Globus pallidus (tissue), 1 donor: ENCODE measurements around the gene ZNF142.
A peak's percentile ranks its signal among the peaks of the same experiment; 100 is the strongest.

Source experiments
- DNase-seq: peaks from one replicate; pipeline ENCODE4 v3.0.0-alpha.2; 2015; ENCODE audit warnings: low spot score

ZNF142 gene

DNA sequence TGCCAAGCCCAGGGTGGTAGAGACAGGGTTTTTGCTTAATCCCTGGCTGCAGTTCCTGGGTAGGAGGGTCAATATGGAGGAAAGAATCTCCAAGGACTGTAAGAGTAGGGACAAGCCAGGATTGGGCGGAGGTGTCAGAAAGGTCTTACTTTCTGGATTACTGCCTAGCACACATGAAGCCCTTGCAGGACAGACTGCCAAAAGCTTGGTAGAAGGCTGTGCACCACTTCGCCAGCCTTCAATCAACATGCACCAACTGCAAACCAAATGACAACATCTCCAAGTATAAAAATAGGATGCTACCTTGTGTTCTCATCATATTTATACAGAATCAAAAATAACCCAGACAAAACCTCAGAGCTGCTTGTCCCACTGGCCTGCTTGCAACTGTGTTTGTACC, 3.7 kb downstream of the ZNF142 start:
- no peak for DNase-seq

DNA sequence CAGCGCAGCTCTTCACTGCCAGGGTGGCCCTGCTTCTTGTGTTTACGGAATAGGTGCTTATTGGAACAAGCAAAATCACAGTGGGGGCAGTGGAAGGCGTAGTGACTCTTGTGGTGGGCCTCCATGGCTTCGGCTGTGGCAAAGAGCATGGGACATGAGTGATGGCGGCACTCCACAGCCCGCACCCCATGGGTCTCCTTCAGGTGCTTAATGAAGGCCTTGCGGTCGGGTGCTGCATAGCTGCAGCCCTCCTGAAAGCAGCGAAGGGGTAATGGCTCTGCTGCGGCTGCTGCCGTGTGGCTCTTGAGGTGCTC, 10.7 kb downstream of the ZNF142 start:
- DNase-seq = no peak

DNA sequence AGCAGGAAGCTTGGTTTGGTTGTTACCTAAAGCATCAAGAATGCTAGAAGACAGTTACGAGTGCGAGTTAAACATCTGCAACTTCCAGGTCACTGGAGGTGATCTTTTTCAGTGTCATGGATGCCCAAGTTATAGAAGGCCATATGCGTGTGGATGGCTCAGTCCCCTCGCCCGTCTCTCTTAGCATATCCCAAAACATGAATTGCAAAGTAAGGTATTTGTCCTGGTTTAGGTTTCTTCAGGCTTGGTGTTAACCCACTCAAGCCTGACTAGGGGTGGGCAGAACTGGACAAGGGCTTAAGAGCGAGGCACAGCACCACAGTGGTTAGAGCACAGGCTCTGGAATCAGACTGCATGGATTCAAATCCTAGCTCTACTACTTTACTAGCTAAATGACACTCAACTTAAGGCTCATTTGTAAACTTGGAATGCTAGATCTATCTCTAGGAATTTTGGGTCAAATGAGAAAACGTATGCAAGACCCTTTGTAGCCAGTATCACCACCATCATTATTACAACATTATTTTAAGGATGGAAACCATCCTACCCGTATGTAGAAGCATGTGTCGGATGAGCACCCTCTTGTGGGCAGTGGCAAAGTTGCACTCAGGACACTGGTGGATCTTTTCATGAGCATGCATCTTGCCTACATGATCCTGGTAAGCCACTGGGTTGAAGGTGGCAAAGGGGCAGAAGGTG, 11.2 kb downstream of the ZNF142 start:
- DNase-seq = peak; percentile 33

DNA sequence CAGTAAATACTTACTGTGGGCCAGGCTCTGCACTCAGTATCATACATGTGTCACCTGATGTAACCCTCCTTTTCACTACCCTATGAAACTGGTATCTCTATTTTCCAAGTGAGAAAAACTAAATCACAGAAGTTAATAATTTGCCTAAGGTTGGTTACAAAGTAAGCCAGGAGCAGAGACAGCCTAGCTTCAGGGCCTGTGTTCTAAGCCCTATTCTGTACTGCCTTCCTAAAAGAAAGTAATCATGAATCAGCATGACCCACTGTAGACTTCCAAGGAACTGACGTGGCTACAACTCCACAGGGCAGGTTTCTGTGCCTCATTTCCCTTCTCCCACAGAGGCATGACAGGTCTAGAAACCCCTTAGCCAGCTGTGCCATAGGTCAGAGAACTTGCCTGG, 14.3 kb downstream of the ZNF142 start:
- no peak for DNase-seq

DNA sequence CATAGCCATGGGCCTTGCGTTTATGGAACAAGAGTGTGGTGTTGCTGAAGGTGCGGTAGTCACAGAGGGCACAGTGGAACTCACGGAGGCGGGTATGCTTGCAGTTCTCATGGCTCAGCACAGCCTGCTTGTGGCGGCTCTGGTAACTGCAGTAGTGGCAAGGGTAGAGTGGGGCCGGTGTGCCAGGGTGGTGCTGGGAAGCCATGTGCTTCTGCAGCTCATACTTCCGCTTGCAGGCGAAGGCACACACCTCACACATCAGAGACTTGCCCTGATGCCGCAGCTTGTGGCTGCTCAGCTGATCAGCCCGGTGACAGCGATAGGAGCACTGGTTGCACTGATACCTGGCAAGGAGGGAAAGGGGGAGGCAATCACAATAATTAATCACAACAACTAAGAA, 14.7 kb downstream of the ZNF142 start:
- no peak for DNase-seq

DNA sequence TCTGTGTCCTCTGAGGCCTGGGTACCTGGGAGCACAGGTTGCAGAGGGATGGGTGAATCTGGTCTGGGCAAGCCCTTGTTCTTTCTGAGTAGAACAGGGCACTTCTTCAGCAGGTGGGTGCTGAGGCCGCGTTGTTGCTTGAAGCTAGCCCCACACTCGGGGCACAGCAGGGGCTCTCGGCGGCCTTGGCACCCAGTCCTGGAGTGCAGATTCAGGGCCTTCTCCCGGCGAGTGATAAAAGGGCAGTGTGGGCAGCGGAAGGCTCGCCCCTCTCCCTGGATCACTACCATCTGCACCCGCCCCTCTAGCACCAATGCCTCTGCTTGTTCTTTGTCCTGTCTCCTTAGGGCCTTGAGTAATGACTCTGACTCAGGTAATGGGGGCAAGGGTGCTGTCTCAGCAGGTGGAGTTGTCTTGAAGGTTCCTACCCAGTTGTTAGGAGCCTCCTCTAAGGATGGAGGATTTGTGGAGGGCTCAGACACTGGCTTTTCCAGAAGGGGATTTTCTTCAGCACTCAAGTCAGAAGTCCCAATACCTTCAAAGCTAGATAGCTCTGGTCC, 15.6 kb downstream of the ZNF142 start:
- no peak for DNase-seq

DNA sequence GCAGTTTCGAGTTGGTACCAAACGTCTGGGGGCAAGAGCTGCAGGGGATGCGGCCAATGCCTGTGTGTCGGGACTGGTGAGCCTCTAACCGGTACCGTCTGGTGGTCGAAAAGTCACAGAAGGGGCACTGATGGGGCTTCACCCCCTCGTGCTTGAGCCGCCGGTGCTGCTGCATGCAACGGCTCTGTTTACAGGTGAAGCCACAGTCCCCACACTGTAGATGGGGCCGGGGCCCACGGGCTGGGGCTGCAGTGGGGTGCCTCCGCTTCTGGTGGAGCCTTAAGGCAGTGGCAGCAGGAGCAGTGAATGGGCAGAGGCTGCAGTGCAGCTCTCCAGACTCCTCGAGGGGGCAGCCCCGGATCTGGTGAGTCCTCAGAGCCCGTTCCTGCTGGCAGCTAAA, 16.6 kb downstream of the ZNF142 start:
- no peak for DNase-seq

DNA sequence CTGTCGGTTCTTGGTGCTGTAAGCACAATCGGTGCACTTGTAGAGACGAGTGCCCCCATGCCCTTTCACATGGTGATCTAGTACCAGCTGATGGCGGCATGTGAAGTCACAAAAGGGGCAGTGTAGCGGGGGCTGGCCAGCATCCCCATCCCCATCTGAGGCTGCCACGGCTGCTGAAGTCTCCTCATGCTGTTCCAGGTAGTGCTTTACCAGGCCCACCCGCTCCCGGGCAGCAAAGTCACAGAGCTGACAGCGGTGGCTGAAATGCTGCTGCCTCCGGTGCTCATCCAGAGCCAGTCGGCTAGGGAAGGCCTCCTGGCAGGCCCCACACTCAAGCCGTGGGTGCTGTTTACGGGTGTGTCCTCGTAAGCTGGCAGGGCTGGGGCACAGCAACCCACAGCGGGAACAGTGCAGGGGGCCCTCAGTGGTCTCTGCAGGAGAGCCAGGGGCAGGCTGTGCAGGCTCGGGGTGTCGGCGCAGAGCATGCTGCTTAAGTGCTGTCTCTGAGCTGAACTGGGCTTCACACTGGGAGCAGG, 17.2 kb downstream of the ZNF142 start:
- DNase-seq = no peak

DNA sequence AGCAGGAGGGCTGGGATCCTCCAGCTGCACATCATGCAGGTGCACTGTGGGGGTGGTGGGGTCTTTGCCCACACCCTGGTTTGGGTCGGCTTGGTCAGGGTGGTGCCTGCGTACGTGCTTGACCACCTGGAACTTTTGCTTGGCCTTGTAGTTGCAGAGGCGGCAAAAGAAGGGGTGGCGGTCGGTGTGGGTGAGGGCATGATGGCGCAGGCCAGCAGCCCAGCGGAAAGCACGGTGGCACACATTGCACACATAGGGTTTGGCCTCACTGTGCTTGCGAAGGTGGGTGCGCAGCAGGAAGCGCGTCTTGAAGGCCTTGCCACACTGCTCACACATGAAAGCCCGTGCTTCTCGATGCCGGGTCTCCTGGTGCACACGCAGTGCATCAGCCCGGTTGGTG, 21.1 kb downstream of the ZNF142 start:
- no peak for DNase-seq

DNA sequence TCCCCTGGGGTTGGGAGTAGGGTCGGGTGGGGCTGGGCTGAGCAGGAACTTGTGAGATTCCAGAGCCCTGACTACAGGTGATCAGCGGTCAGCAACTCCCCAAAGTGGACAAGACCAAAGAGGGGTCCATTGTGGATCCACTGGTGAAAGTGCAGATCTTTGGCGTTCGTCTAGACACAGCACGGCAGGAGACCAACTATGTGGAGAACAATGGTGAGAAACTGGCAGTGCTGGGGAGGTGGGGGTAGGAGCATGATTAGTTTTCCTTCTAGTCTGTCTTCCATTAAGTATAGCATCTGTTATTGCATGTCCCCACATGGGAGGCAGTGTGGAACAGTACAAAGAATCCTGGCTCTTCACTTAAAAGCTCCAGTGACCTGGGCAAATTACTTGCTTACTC, 23.7 kb downstream of the ZNF142 start:
- DNase-seq = no peak

DNA sequence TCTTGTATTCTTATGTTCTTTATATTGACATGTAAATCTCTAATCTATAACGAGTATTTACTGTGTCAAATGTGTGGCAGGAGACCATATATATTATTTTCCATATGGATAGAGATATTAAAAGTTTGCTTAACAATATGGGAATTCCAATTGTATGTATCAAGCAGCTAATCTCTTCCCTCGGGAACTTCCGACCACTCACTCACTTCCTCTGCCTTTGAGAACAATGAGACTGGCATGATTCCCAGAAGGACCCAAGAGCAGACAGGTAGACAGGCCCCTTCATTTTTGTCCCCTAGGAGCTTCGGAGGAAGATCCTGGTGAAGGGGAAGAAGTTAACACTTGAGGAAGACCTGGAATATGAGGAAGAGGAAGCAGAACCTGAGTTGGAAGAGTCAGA, 27.6 kb downstream of the ZNF142 start:
- no peak for DNase-seq

DNA sequence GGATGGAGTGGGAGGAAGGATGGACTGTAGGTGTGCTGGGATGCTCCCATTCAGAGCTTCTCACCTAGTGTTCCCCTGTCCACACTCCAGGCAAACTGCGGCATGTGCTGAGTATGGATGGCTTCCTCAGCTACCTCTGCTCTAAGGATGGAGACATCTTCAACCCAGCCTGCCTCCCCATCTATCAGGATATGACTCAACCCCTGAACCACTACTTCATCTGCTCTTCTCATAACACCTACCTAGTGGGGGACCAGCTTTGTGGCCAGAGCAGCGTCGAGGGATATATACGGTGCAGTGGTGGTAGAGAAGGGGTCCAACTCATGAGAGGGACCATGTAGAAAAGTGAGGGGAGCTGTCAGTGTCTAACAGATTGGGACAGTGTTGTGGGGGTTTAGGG, 31.5 kb downstream of the ZNF142 start:
- DNase-seq = no peak

DNA sequence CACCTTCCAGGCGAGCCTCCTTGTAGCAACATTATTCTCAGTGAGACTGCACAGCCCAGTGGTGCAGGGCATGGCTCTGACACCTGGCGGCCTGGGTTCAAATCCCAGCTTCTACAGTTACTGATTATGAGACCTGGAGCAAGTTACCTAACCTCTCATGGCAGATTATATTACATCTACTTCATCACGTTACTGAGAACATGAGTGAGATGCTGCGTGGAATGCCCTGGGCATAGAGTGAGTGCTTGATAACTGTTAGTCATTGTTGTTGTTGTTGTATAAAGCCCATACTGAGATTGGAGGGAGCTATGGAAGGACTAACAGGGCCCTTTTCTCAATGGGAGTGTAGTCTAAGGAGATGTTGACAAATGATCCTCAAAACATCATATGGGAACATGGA, 33.1 kb downstream of the ZNF142 start:
- DNase-seq = no peak

DNA sequence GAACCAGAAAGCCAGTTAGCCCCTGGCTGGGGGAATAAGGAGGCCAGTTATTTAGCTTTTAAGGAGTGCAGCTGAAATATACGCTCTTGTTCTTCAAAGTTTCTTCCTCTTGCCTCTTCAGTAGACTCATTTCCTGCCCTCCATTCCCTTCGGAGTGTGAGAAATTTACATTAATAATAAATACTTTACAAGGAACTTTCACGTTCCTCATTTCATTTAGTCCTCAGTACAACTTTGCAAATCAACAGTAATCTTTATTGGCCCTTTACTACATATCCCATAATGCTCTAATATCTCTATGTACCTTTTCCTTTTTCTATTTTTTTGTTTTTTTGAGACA, 36.1 kb downstream of the ZNF142 start:
- DNase-seq = no peak

DNA sequence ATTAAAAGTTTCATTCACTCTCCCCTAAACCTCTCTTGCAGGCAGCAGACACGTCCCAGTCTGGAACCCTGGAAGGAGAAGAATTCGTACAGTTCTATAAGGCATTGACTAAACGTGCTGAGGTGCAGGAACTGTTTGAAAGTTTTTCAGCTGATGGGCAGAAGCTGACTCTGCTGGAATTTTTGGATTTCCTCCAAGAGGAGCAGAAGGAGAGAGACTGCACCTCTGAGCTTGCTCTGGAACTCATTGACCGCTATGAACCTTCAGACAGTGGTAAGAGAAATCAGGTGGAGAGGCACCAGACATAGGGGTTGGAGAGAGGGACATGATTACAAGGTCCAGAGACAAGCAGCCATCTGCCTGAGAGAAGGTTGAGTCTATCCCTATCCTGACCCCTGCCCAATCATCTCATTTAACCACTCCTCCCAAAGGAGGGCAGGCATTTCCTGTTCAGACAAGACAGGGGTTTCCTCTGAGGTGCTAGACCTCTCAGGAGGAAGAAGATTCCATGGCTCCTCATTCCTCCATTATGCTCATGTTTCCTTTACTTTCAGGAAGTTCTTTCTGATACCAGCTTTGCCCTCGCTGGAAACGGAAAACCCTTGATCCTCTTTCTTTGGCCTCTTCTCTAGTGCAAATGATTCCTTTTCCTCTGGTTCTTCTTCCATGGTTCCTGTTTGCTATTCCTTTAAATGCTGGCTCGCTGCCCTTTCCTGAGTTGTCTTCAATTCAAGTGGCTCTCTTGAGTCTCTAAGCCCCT, 36.6 kb downstream of the ZNF142 start:
- DNase-seq = no peak

DNA sequence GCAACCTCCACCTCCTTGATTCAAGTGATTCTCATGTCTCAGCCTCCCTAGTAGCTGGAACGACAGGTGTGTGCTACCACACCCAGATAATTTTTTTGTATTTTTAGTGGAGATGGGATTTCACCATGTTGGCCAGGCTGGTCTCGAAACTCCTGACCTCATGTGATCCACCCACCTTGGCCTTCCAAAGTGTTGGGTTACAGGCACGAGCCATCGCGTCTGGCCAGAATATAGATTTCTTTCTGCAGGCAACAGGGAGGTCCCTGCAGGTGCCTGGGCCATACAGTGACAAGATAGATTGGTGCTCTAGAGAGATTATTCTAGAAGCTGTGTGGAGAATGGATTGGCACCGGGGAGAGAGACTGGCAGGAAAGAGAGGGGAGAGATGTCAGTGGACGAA, 38.4 kb downstream of the ZNF142 start:
- DNase-seq = no peak

DNA sequence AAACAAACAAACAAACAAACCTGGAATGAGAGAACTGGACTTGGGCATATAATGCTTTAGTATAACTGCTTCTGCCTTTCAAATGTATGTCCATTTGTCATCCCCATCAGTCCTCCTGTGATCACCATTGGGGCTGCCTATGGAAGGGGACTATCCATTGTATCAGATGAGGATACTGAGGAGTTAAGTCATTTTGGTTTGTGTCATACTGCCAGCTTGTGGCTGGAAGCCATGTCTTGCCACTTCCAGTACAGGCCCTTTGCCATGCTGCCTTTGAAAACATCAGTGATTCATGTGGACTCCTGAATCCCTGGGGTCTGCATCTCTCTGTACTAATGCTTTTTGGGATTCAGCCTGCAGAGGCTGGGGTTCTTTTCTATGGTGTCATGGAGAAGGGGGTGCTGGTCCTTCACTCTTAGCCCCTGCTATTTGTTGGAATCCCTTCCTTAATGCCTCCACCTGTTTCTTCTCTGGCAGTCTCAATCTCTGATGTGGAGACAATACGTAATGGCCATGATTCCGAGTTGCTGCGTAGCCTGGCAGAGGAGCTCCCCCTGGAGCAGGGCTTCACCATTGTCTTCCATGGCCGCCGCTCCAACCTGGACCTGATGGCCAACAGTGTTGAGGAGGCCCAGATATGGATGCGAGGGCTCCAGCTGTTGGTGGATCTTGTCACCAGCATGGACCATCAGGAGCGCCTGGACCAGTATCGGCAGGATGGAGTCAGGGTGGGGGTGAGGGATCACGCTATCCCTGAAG, 41.1 kb downstream of the ZNF142 start:
- DNase-seq = no peak

DNA sequence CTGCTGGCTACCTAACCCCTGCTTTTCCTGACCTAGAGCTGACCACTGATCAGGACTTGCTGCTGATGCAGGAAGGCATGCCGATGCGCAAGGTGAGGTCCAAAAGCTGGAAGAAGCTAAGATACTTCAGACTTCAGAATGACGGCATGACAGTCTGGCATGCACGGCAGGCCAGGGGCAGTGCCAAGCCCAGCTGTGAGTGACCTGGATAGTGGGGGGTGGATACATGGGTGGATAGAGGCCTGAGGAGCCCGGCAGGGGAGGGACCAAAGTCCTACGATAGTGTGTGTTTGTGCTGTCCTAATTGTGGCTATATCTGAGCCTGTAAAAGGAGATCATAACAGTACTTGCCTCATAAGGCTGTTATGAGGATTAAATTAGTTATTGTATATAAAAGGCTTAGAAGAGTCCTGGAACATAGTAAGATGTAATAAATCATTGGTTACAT, 43.5 kb downstream of the ZNF142 start:
- no peak for DNase-seq

DNA sequence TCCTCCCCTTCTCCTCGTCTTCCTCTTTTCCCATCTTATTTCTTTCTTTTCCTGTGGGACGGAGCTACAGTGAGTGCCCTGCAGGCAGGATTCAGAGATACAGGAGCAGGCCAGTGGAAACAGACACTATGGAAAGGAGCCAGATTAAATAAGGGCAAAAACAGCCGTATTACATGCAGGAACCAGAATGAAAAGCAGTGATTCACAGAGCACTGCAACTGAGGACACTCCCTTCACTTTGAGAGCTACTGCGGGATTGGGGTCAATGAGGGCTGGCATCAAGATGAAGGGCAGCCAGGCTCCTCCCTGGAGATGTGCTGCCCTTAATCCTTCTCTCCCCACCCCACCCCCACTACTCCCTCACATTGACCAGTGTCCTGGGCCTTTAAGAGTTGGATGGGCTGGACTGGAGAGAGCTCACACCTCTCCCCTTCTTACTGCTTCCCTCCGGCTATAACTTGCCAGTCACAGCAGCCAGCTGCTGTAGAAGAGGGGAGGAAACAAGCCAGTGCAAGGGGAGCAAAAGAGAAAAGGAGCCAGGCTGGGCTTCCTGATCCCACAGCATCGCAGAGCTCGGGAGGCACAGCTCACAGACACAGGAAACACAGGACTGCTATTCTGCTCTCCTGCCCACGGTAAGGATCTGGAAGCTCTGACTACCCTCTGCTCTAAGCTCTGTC, 51.8 kb downstream of the ZNF142 start, which contains the start of gene PLCD4:
Gene PLCD4 (plus strand): TSS at position 464 of the 680 bp plus-strand sequence. CDS start 7,841 bp downstream, outside the sequence.
- no peak for DNase-seq

DNA sequence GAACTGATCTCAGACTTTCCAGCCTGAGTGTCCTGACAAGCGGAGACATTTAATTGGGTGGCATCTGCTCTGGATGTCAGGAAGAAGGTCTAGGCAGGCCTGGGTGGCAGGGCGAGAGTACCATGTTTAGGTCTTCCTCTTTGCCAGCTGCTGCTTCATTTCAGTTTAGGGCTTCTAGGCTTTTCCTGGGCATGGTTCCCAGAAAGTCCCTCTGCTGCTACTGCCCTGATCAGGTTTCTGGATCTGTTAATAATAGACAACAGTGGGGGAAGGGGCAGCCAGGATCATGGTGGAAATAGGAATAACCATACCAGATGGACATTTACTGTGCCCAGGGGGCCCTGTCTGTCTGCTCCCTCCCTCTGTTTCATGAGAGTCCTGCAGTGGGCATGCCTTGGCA, 54.0 kb downstream of the ZNF142 start:
- DNase-seq = peak; percentile 5
